Mesenchymal stem cell (in vitro differentiated cells and primary cell): ENCODE results near the gene SPIN1. TPM values are rescaled to one million over a fixed set of nuclear protein-coding genes. Genes with fewer than 3 reads are reported as not detected.

Source experiments
- DNase-seq: peaks from one replicate; pipeline ENCODE4 v3.0.0-alpha.2; 2013
- H2AFZ ChIP-seq: one replicate; pipeline ENCODE4 v1.6.1; 2013; ENCODE audit warnings: low read depth, mild to moderate bottlenecking, control low read depth, inconsistent platforms, low read length, moderate library complexity
- H2AK5ac ChIP-seq: 2 replicates; pipeline ENCODE4 v1.6.1; 2013; ENCODE audit warnings: low read length, moderate library complexity, mild to moderate bottlenecking, inconsistent platforms; ENCODE audit not compliant: severe bottlenecking
- H2BK120ac ChIP-seq: one replicate; pipeline ENCODE4 v1.6.1; 2013; ENCODE audit warnings: low read depth, mild to moderate bottlenecking, inconsistent platforms, low read length, moderate library complexity
- H2BK12ac ChIP-seq, 2 experiments: one replicate each; pipeline ENCODE4 v1.6.1; 2013; ENCODE audit warnings: inconsistent platforms in 2 of 2, low read length in 2 of 2, mild to moderate bottlenecking in 2 of 2, moderate library complexity in 2 of 2, control low read depth in 1 of 2
- H2BK15ac ChIP-seq: one replicate; pipeline ENCODE4 v1.6.1; 2013; ENCODE audit warnings: mild to moderate bottlenecking, low read depth, inconsistent platforms; ENCODE audit not compliant: poor library complexity, severe bottlenecking
- H2BK5ac ChIP-seq: 2 replicates; pipeline ENCODE4 v1.6.1; 2013; ENCODE audit warnings: low read depth, mild to moderate bottlenecking, low read length, control low read depth, inconsistent platforms; ENCODE audit not compliant: poor library complexity, severe bottlenecking
- H3K14ac ChIP-seq, 2 experiments: one replicate each; pipeline ENCODE4 v1.6.1; 2013; ENCODE audit warnings: inconsistent platforms in 2 of 2, low read length in 2 of 2, control low read depth in 1 of 2, mild to moderate bottlenecking in 1 of 2, moderate library complexity in 1 of 2
- H3K18ac ChIP-seq, 2 experiments: one replicate each; pipeline ENCODE4 v1.6.1; 2013; ENCODE audit warnings: inconsistent platforms in 2 of 2, low read length in 2 of 2, control low read depth in 1 of 2, low read depth in 1 of 2, mild to moderate bottlenecking in 1 of 2
- H3K23ac ChIP-seq, 2 experiments: one replicate each; pipeline ENCODE4 v1.6.1; 2013; ENCODE audit warnings: inconsistent platforms in 2 of 2, low read length in 2 of 2, mild to moderate bottlenecking in 2 of 2, moderate library complexity in 2 of 2, control low read depth in 1 of 2
- H3K27ac ChIP-seq: 2 replicates; pipeline ENCODE4 v1.5.1; 2013; ENCODE audit warnings: mild to moderate bottlenecking, moderate library complexity, low read length, control low read depth, inconsistent platforms; ENCODE audit not compliant: poor library complexity, severe bottlenecking
- H3K27me3 ChIP-seq, 2 experiments: 2 replicates each; pipeline versions ENCODE4 v1.6.1 to v1.7.0; 2013; ENCODE audit warnings: low read length in 2 of 2, mild to moderate bottlenecking in 2 of 2, moderate library complexity in 2 of 2, control low read depth in 1 of 2, inconsistent platforms in 1 of 2; ENCODE audit not compliant: control insufficient read depth in 1 of 2, insufficient read depth in 1 of 2
- H3K36me3 ChIP-seq, 2 experiments: 2 replicates each; pipeline versions ENCODE4 v1.6.1 to v1.7.0; 2013; ENCODE audit warnings: low read length in 2 of 2, control low read depth in 1 of 2, inconsistent platforms in 1 of 2, low read depth in 1 of 2, mild to moderate bottlenecking in 1 of 2; ENCODE audit not compliant: insufficient read depth in 2 of 2, control insufficient read depth in 1 of 2
- H3K4ac ChIP-seq, 2 experiments: one replicate each; pipeline ENCODE4 v1.6.1; 2013; ENCODE audit warnings: inconsistent platforms in 2 of 2, low read length in 2 of 2, mild to moderate bottlenecking in 2 of 2, moderate library complexity in 2 of 2, control low read depth in 1 of 2, low read depth in 1 of 2
- H3K4me1 ChIP-seq: 2 replicates; pipeline ENCODE4 v1.6.1; 2013; ENCODE audit warnings: low read depth, low read length, control low read depth; ENCODE audit not compliant: control insufficient read depth, insufficient read depth
- H3K4me2 ChIP-seq: 2 replicates; pipeline ENCODE4 v1.6.1; 2013; ENCODE audit warnings: low read length, mild to moderate bottlenecking, inconsistent platforms; ENCODE audit not compliant: poor library complexity, severe bottlenecking
- H3K4me3 ChIP-seq, 2 experiments: 2 replicates each; pipeline versions ENCODE4 v1.5.1 to v1.7.0; 2013; ENCODE audit warnings: low read length in 2 of 2, mild to moderate bottlenecking in 2 of 2, control low read depth in 1 of 2, low read depth in 1 of 2; ENCODE audit not compliant: insufficient read depth in 1 of 2
- H3K79me1 ChIP-seq: replicated peaks from 2 replicates; pipeline ENCODE4 v1.6.1; 2013; ENCODE audit warnings: mild to moderate bottlenecking, control low read depth, low read length, inconsistent platforms; ENCODE audit not compliant: poor library complexity, severe bottlenecking
- H3K9ac ChIP-seq: 2 replicates; pipeline ENCODE4 v1.7.0; 2013; ENCODE audit warnings: mild to moderate bottlenecking, low read length, moderate library complexity
- H3K9me3 ChIP-seq: 2 replicates; pipeline ENCODE4 v1.7.0; 2013; ENCODE audit warnings: mild to moderate bottlenecking, low read length; ENCODE audit not compliant: control insufficient read depth
- H4K8ac ChIP-seq: one replicate; pipeline ENCODE4 v1.6.1; 2013; ENCODE audit warnings: inconsistent platforms, mild to moderate bottlenecking, low read length, moderate library complexity
- H4K91ac ChIP-seq: one replicate; pipeline ENCODE4 v1.6.1; 2013; ENCODE audit warnings: mild to moderate bottlenecking, low read length, inconsistent platforms
- WGBS: methylation state at CpG from one replicate; pipeline ENCODE4 v1.1.7; 2013; ENCODE audit warnings: mixed read lengths; 5-methylcytosine and 5-hydroxymethylcytosine counted together
- polyA plus RNA-seq, 2 experiments: library from polyadenylated mRNA; stranded (reverse); fragments of 200-250 nt; gene quantifications; one replicate each; pipeline ENCODE4 v1.2.3, GENCODE V29; 2013

The SPIN1 gene
- polyA plus RNA-seq (2013, experiment 1 of 2) = 51.2 TPM
- 54.0 TPM for polyA plus RNA-seq (2013, experiment 2 of 2)

GRCh38 chr9:88388203-88388885 is at the start of gene SPIN1:
Gene SPIN1, plus strand, starts transcription at chr9:88388444. Its CDS starts 38,096 bp downstream, at chr9:88426540.
- peak; percentile 72 for DNase-seq
- peak within 1 kb of the TSS; percentile 44 to 95 for H2BK12ac ChIP-seq
- H3K23ac ChIP-seq = peak within 1 kb of the TSS in 1 of 2 experiments; percentile 94
- peak within 1 kb of the TSS; percentile 98 to 100 for H3K4ac ChIP-seq
- H2AK5ac ChIP-seq = peak within 1 kb of the TSS; percentile 14
- peak within 1 kb of the TSS; percentile 94 for H3K4me2 ChIP-seq
- H3K79me1 ChIP-seq = peaks cover 12% of the 10 kb centered on the region
- no peaks in the 10 kb centered on the region for H3K36me3 ChIP-seq
- H3K4me3 ChIP-seq = peak within 1 kb of the TSS; percentile 94 to 97
- H3K27me3 ChIP-seq = no peaks in the 10 kb centered on the region
- peak within 1 kb of the TSS; percentile 74 to 99 for H3K14ac ChIP-seq
- no peaks in the 10 kb centered on the region for H3K9me3 ChIP-seq
- H4K8ac ChIP-seq = peak within 1 kb of the TSS; percentile 100
- peak within 1 kb of the TSS; percentile 98 for H2BK5ac ChIP-seq
- peaks cover 8% of the 10 kb centered on the region for H3K4me1 ChIP-seq
- H3K9ac ChIP-seq = peak within 1 kb of the TSS; percentile 92
- H4K91ac ChIP-seq = peak within 1 kb of the TSS; percentile 100
- H2BK120ac ChIP-seq = peak within 1 kb of the TSS; percentile 99
- H2AFZ ChIP-seq = peak within 1 kb of the TSS; percentile 94
- H3K18ac ChIP-seq = peak within 1 kb of the TSS; percentile 99 to 100
- 0% methylated on average over 29 of the region's 106 CpGs for WGBS
- peak within 1 kb of the TSS; percentile 89 for H3K27ac ChIP-seq
- H2BK15ac ChIP-seq = peak within 1 kb of the TSS; percentile 98

DNA sequence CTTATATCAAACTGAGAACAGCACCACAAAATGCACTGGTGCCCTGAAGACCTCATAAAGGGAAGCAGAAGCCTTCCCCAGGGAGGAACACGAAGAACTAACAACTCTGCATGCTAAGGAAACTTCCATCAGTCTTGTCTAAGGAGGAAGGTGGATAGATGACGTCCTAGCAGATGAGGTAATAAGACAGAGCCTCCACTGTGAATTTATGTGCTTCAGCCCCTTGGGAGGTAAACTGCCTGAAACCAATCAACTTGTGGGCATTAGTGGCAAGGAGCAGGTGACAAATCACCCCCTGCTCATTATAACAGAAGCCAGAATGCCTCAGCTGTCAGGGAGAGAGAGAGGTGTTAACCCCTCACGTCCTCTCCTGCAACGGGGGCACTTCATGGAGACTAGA is 48.9 kb upstream of the SPIN1 start:
- no peak overlapping the region for H2AFZ ChIP-seq
- H3K79me1 ChIP-seq = no peaks in the 10 kb centered on the region
- H3K23ac ChIP-seq = no peak overlapping the region

GRCh38 chr9:88342246-88342645 is 46.0 kb upstream of the SPIN1 start:
- H2BK120ac ChIP-seq = no peak overlapping the region
- H3K14ac ChIP-seq = no peak overlapping the region
- peaks cover 3% of the 10 kb centered on the region for H3K4me1 ChIP-seq
- WGBS = 55% methylated on average over 2 of the region's 2 CpGs
- H2BK5ac ChIP-seq = no peak overlapping the region
- no peak overlapping the region for H2AK5ac ChIP-seq
- no peak overlapping the region for H2AFZ ChIP-seq
- no peak overlapping the region for H2BK15ac ChIP-seq
- H3K9ac ChIP-seq = no peak overlapping the region
- no peak overlapping the region for H4K91ac ChIP-seq
- no peak overlapping the region for H3K4me3 ChIP-seq
- no peak overlapping the region for H3K4ac ChIP-seq
- H3K23ac ChIP-seq = no peak overlapping the region
- peak; percentile 39 for DNase-seq
- H3K36me3 ChIP-seq = no peaks in the 10 kb centered on the region
- H3K79me1 ChIP-seq = no peaks in the 10 kb centered on the region
- H3K27ac ChIP-seq = peak overlapping the region; percentile 8
- H3K27me3 ChIP-seq = peaks cover 0 to 13% of the 10 kb centered on the region in 2 experiments
- no peak overlapping the region for H4K8ac ChIP-seq
- no peak overlapping the region for H2BK12ac ChIP-seq
- H3K9me3 ChIP-seq = no peaks in the 10 kb centered on the region
- H3K18ac ChIP-seq = no peak overlapping the region
- H3K4me2 ChIP-seq = no peak overlapping the region

More for the DNA sequence above, 48.9 kb upstream of the SPIN1 start:
- 36% methylated on average over 4 of the region's 4 CpGs for WGBS
- Histone ChIP-seq H2AK5ac (no peak overlapping the region), H3K36me3 (no peaks in the 10 kb centered on the region), H2BK12ac (no peak overlapping the region), H3K9ac (no peak overlapping the region), H3K4me1 (peaks cover 3% of the 10 kb centered on the region), H3K14ac (no peak overlapping the region), H3K4me3 (no peak overlapping the region), H4K91ac (no peak overlapping the region), H2BK5ac (no peak overlapping the region), H2BK15ac (no peak overlapping the region), H3K4ac (no peak overlapping the region), H3K9me3 (no peaks in the 10 kb centered on the region), H4K8ac (no peak overlapping the region), H3K27ac (no peak overlapping the region), H3K4me2 (no peak overlapping the region), H3K27me3 (peaks cover 0 to 15% of the 10 kb centered on the region in 2 experiments), H2BK120ac (no peak overlapping the region), H3K18ac (no peak overlapping the region)
- DNase-seq = no peak

DNA sequence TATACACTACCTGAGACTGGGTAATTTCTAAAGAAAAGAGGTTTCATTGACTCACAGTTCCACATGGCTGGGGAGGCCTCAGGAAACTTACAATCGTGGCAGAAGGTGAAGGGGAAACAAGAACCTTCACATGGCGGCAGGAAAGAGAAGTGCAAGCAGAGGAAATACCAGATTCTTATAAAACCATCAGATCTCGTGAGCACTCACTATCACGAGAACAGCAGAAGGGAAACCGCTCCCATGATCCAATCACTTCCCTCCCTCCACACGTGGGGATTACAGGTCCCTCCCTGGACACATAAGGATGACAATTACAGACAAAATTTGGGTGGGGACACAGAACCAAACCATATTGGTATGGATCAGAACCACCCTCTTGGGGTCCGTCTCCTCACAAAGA is 44.2 kb upstream of the SPIN1 start:
- Histone ChIP-seq H3K4me1 (peaks cover 1% of the 10 kb centered on the region), H3K18ac (peak overlapping the region in 1 of 2 experiments; percentile 43), H3K27ac (no peak overlapping the region), H3K9ac (no peak overlapping the region), H2BK120ac (no peak overlapping the region), H2BK15ac (no peak overlapping the region), H3K4ac (no peak overlapping the region), H3K79me1 (no peaks in the 10 kb centered on the region), H3K27me3 (peaks cover 0 to 6% of the 10 kb centered on the region in 2 experiments), H4K8ac (no peak overlapping the region), H2AK5ac (no peak overlapping the region), H4K91ac (no peak overlapping the region), H2BK12ac (no peak overlapping the region), H3K9me3 (no peaks in the 10 kb centered on the region), H3K23ac (no peak overlapping the region), H3K4me2 (no peak overlapping the region), H2AFZ (no peak overlapping the region), H3K14ac (no peak overlapping the region), H3K36me3 (no peaks in the 10 kb centered on the region), H3K4me3 (no peak overlapping the region), H2BK5ac (no peak overlapping the region)
- DNase-seq = no peak
- 90% methylated on average over 7 of the region's 7 CpGs for WGBS
